Measurements from ENCODE around the gene BAZ1A. TPM values are rescaled to one million over a fixed set of nuclear protein-coding genes. Genes with fewer than 3 reads are reported as not detected.

Gene BAZ1A
- total RNA-seq, 1 donor from 2014 or later: 26.7 TPM

DNA sequence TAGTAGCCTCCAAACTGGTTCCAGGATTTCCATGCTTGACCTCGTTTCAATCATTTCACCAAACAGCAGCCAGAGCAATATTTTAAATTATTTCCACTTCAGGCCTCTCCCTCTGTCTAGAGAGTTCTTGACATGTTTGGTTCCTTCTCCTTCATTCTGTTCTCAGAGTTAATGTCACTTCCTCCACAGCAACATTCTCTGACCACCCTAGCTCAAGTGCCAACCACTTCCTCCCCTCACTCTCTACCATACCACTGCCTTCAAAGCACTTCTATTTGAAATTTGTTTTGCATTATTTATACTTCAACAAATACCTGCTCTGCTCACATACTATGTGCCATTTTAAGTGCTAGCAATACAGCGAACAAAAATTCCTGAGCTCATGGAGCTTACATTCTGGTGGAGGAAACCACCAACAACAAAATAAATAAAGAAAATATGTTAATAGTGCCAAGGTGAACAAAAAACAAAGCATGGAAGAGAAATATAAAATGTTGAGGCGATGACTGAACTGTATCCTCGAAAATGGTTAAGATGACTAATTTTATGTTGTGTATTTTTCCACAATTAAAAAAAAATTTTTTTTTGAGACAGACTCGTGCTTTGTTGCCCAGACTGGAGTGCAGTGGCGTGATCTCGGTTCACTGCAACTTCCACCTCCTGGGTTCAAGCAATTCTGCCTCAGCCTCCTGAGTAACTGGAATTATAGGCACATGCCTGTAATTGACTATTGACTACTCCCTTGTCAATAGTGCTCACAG lies 17.3 kb downstream of the BAZ1A start:
- Mint-ChIP-seq H3K27me3 (ENCODE audit: unreplicated experiment) (no peaks in the 10 kb centered on the region), H3K4me1 (ENCODE audit: unreplicated experiment) (peaks cover 4% of the 10 kb centered on the region), H3K36me3 (ENCODE audit: unreplicated experiment) (peaks cover 30% of the 10 kb centered on the region), H3K9me3 (ENCODE audit: unreplicated experiment) (no peaks in the 10 kb centered on the region), H3K4me3 (ENCODE audit: unreplicated experiment) (no peak overlapping the region), H3K27ac (ENCODE audit: unreplicated experiment) (no peak overlapping the region)
- TF ChIP-seq, protein P1, sequence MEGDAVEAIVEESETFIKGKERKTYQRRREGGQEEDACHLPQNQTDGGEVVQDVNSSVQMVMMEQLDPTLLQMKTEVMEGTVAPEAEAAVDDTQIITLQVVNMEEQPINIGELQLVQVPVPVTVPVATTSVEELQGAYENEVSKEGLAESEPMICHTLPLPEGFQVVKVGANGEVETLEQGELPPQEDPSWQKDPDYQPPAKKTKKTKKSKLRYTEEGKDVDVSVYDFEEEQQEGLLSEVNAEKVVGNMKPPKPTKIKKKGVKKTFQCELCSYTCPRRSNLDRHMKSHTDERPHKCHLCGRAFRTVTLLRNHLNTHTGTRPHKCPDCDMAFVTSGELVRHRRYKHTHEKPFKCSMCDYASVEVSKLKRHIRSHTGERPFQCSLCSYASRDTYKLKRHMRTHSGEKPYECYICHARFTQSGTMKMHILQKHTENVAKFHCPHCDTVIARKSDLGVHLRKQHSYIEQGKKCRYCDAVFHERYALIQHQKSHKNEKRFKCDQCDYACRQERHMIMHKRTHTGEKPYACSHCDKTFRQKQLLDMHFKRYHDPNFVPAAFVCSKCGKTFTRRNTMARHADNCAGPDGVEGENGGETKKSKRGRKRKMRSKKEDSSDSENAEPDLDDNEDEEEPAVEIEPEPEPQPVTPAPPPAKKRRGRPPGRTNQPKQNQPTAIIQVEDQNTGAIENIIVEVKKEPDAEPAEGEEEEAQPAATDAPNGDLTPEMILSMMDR (IDR thresholded peaks at IDR 0.05): no peak
- no peak for DNase-seq (ENCODE audit: extremely low spot score, unreplicated experiment)

DNA sequence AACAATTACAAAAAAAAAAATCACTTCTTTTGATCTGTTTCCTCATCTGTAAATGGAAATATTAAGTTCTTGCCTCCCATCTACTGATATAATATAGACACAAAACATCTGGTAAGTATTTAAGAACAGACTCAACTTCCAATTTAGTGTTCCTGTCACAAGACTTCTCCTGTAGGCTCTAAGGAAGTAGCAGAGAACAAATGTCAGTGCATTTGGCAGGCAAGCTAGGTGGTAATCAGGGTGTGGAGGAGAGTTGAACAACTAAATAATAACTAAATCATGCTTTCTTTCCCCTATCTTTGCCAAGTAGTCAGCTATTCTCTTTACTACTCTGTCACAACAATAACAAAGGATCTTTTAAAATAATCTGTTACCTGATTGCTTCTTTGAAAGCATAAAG lies 22.1 kb downstream of the BAZ1A start:
- no peaks in the 10 kb centered on the region for H3K9me3 Mint-ChIP-seq (ENCODE audit: unreplicated experiment)
- H3K27me3 Mint-ChIP-seq (ENCODE audit: unreplicated experiment): no peaks in the 10 kb centered on the region
- DNase-seq (ENCODE audit: extremely low spot score, unreplicated experiment): no peak
- peaks cover 4% of the 10 kb centered on the region for H3K4me1 Mint-ChIP-seq (ENCODE audit: unreplicated experiment)
- no peak overlapping the region for H3K4me3 Mint-ChIP-seq (ENCODE audit: unreplicated experiment)
- TF ChIP-seq, protein P1 (IDR thresholded peaks at IDR 0.05): no peak
- H3K27ac Mint-ChIP-seq (ENCODE audit: unreplicated experiment): peak overlapping the region; percentile 36
- H3K36me3 Mint-ChIP-seq (ENCODE audit: unreplicated experiment): peaks cover 31% of the 10 kb centered on the region

DNA sequence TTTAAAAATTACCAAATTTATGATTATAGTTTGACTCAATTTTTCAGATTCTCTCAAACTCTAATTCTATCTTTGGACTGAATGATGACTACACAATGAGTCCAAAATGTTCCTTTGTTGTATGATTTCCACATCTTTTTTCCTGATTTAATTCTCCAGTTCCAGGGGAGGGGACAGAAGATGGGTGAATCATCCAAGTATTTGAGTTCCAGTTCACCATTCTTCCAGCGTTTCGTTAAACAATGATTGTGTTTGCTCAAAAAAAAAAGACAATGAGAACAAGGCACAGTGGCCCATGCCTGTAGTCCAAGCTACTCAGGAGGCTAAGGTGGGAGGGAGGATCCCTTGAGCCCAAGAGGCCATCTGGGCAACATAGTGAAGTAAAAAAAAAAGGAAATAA lies 23.8 kb downstream of the BAZ1A start:
- no peaks in the 10 kb centered on the region for H3K9me3 Mint-ChIP-seq (ENCODE audit: unreplicated experiment)
- no peak overlapping the region for H3K27ac Mint-ChIP-seq (ENCODE audit: unreplicated experiment)
- peaks cover 4% of the 10 kb centered on the region for H3K4me1 Mint-ChIP-seq (ENCODE audit: unreplicated experiment)

DNA sequence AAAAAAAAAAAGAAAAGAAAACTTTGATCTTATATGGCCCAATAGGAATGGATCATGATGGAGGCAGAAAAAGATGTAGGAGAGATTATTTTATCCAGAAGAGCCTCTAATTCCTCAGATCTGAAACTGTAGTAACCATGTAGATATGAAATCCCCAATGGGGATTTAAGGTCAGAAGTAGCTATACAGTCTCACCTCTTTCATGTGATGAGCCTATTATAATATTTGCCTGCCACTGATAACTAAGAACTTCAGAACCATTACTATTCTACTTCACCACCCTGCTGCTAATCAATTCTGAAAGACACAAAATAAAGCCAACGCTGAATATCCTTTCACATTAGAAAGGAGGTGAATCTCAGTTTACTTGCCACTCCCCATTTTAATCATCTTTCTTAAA lies 29.3 kb downstream of the BAZ1A start:
- TF ChIP-seq, protein P1 (IDR thresholded peaks at IDR 0.05): no peak
- H3K4me3 Mint-ChIP-seq (ENCODE audit: unreplicated experiment): no peak overlapping the region
- no peak for DNase-seq (ENCODE audit: extremely low spot score, unreplicated experiment)
- H3K27me3 Mint-ChIP-seq (ENCODE audit: unreplicated experiment): no peaks in the 10 kb centered on the region
- H3K4me1 Mint-ChIP-seq (ENCODE audit: unreplicated experiment): peaks cover 17% of the 10 kb centered on the region
- H3K9me3 Mint-ChIP-seq (ENCODE audit: unreplicated experiment): no peaks in the 10 kb centered on the region
- no peak overlapping the region for H3K27ac Mint-ChIP-seq (ENCODE audit: unreplicated experiment)
- H3K36me3 Mint-ChIP-seq (ENCODE audit: unreplicated experiment): peaks cover 4% of the 10 kb centered on the region

More for the DNA sequence above, 23.8 kb downstream of the BAZ1A start:
- DNase-seq (ENCODE audit: extremely low spot score, unreplicated experiment): no peak
- Mint-ChIP-seq H3K36me3 (ENCODE audit: unreplicated experiment) (peaks cover 22% of the 10 kb centered on the region), H3K27me3 (ENCODE audit: unreplicated experiment) (no peaks in the 10 kb centered on the region), H3K4me3 (ENCODE audit: unreplicated experiment) (no peak overlapping the region)
- TF ChIP-seq, protein P1 (IDR thresholded peaks at IDR 0.05): no peak

DNA sequence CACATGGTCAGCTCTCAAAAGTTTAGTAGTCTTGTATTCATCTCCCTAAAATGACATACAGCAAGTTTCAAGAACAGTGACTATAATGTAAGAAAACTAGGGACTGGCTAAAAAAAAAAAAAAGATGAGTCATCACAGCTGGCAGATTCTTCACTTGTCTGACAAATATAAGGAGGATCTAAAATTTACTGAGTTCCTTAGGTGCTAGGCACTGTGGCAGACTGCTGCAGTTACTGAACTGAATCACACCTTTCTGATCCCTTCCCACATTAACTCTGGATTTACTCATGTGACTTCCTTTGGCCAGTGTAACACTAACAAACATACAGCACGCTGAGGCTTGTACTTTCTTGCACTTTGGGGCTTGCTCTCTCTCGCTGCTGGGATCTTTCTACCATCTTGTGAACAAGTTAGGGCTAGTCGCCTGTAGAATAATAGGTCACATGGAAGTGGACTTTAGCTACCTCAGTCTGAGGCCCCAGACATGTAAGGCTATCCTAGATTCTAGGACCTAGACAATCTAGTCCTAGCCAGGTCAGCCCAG lies 32.1 kb downstream of the BAZ1A start:
- Mint-ChIP-seq H3K9me3 (ENCODE audit: unreplicated experiment) (no peaks in the 10 kb centered on the region), H3K4me1 (ENCODE audit: unreplicated experiment) (peaks cover 17% of the 10 kb centered on the region), H3K27ac (ENCODE audit: unreplicated experiment) (peak overlapping the region; percentile 84), H3K36me3 (ENCODE audit: unreplicated experiment) (peaks cover 8% of the 10 kb centered on the region), H3K27me3 (ENCODE audit: unreplicated experiment) (no peaks in the 10 kb centered on the region), H3K4me3 (ENCODE audit: unreplicated experiment) (no peak overlapping the region)
- DNase-seq (ENCODE audit: extremely low spot score, unreplicated experiment): no peak
- TF ChIP-seq, protein P1 (IDR thresholded peaks at IDR 0.05): no peak
